HG02884 (cell line): Measurements from ENCODE around the gene RBM24.

Experiments
- ATAC-seq: cut with Tn5 transposase; IDR thresholded peaks from one replicate; pipeline ENCODE4 v1.9.1; 2021; ENCODE audit warnings: mild to moderate bottlenecking, moderate library complexity; ENCODE audit not compliant: unreplicated experiment

Gene RBM24

GRCh38 chr6:17341117-17341805, 60.1 kb downstream of the RBM24 start:
- no peak for ATAC-seq

DNA sequence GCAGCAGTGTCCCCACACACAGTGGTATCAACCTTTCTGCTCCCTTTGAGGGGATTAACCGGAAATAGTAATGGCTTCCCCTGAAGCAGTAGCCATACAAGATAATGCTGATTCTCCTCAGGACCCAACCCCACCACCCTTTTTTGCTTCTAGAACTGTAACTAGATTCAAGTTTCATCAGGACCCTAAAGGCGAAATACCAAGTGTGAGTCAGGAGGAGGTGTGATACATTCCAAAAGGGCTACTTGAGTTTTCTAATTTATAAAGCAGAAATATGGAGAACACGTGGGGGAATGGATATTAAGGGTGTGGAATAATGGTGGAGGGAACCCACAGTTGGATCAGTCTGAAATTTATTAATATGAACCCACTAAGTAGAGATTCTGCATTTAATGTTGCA, 60.7 kb downstream of the RBM24 start:
- ATAC-seq, result no peak

DNA sequence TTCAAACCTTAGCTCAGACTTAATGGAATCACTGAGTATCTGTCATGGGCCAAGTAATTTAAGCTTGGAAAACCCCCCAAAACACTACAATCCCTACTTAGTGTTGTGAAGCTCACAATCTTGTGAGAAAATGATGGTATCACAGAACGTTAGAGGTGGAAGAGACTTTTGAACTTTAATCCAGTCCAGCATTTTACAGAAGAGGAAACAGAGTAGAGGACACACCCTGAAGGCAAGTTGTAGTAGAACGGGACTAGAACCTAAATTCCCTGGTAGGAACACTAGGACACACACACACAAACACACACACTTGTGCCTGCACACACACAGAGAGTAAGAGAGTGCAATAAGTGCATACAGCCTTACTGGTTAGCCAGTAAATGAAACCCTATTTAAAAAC, 62.1 kb downstream of the RBM24 start:
- no peak for ATAC-seq
